ENCODE data around the gene KDM4C.

Gene KDM4C

GRCh38 chr9:7033076-7034045 lies 275.6 kb downstream of the KDM4C start:
- DNase-seq (ENCODE audit: low read depth, low spot score), result peak; percentile 14
- H3K36me3 ChIP-seq (ENCODE audit: insufficient read depth, low read length), result no peaks in the 10 kb centered on the region
- H3K9ac ChIP-seq (ENCODE audit: insufficient read length), result no peak overlapping the region
- 0 out of 2 replicates have a peak overlapping the region, but pooled peaks have one; percentile 26 for H3K27ac ChIP-seq
- no peak for TF ChIP-seq POLR2AphosphoS5 (IDR thresholded peaks at IDR 0.05; ENCODE audit: borderline replicate concordance, low read depth, low read length)
- TF ChIP-seq FOXP2 (optimal IDR thresholded peaks at IDR 0.05; ENCODE audit: control extremely low read depth, extremely low read length, insufficient read depth), result no peak
- no peak for TF ChIP-seq EZH2 (IDR thresholded peaks at IDR 0.05)
- no peak overlapping the region for H3K4me3 ChIP-seq
- no peaks in the 10 kb centered on the region for H3K9me3 ChIP-seq (ENCODE audit: low read depth, low read length)

- no peaks in the 10 kb centered on the region for H3K9me3 ChIP-seq (ENCODE audit: low read depth, low read length)
- no peak for TF ChIP-seq POLR2AphosphoS5 (IDR thresholded peaks at IDR 0.05; ENCODE audit: borderline replicate concordance, low read depth, low read length)
- TF ChIP-seq EZH2 (IDR thresholded peaks at IDR 0.05), result no peak
- no peak for TF ChIP-seq FOXP2 (optimal IDR thresholded peaks at IDR 0.05; ENCODE audit: control extremely low read depth, extremely low read length, insufficient read depth)
- no peak overlapping the region for H3K27ac ChIP-seq
- DNase-seq (ENCODE audit: low read depth, low spot score), result no peak
- no peaks in the 10 kb centered on the region for H3K36me3 ChIP-seq (ENCODE audit: insufficient read depth, low read length)
- no peak overlapping the region for H3K9ac ChIP-seq (ENCODE audit: insufficient read length)
- H3K4me3 ChIP-seq, result no peak overlapping the region
Observed at GRCh38 chr9:7037176-7037575, 279.4 kb downstream of the KDM4C start.

- TF ChIP-seq POLR2AphosphoS5 (IDR thresholded peaks at IDR 0.05; ENCODE audit: borderline replicate concordance, low read depth, low read length) (no peak; the same call in 1 of the 2 replicates), FOXP2 (optimal IDR thresholded peaks at IDR 0.05; ENCODE audit: control extremely low read depth, extremely low read length, insufficient read depth) (no peak), EZH2 (IDR thresholded peaks at IDR 0.05) (no peak)
- no peak overlapping the region for H3K9ac ChIP-seq (ENCODE audit: insufficient read length)
- no peaks in the 10 kb centered on the region for H3K36me3 ChIP-seq (ENCODE audit: insufficient read depth, low read length)
- peak; percentile 73 for DNase-seq (ENCODE audit: low read depth, low spot score)
- H3K4me3 ChIP-seq, result no peak overlapping the region; the same call in 1 of the 2 replicates
- H3K27ac ChIP-seq, result peak overlapping the region; percentile 17; the same call in 1 of the 2 replicates
- H3K9me3 ChIP-seq (ENCODE audit: low read depth, low read length), result no peaks in the 10 kb centered on the region
Observed at GRCh38 chr9:7042124-7042523, 284.4 kb downstream of the KDM4C start.

- Histone ChIP-seq H3K36me3 (ENCODE audit: insufficient read depth, low read length) (no peaks in the 10 kb centered on the region), H3K4me3 (no peak overlapping the region), H3K27ac (no peak overlapping the region), H3K9me3 (ENCODE audit: low read depth, low read length) (no peaks in the 10 kb centered on the region), H3K9ac (ENCODE audit: insufficient read length) (no peak overlapping the region)
- TF ChIP-seq EZH2 (IDR thresholded peaks at IDR 0.05) (no peak), POLR2AphosphoS5 (IDR thresholded peaks at IDR 0.05; ENCODE audit: borderline replicate concordance, low read depth, low read length) (no peak), FOXP2 (optimal IDR thresholded peaks at IDR 0.05; ENCODE audit: control extremely low read depth, extremely low read length, insufficient read depth) (no peak)
- DNase-seq (ENCODE audit: low read depth, low spot score), result no peak
Observed at GRCh38 chr9:7045361-7045760, 287.6 kb downstream of the KDM4C start.

- no peak for DNase-seq (ENCODE audit: low read depth, low spot score)
- TF ChIP-seq POLR2AphosphoS5 (IDR thresholded peaks at IDR 0.05; ENCODE audit: borderline replicate concordance, low read depth, low read length) (no peak), EZH2 (IDR thresholded peaks at IDR 0.05) (no peak), FOXP2 (optimal IDR thresholded peaks at IDR 0.05; ENCODE audit: control extremely low read depth, extremely low read length, insufficient read depth) (no peak)
- Histone ChIP-seq H3K27ac (no peak overlapping the region), H3K9me3 (ENCODE audit: low read depth, low read length) (no peaks in the 10 kb centered on the region), H3K36me3 (ENCODE audit: insufficient read depth, low read length) (no peaks in the 10 kb centered on the region), H3K4me3 (no peak overlapping the region), H3K9ac (ENCODE audit: insufficient read length) (no peak overlapping the region)
Observed at GRCh38 chr9:7051711-7052110, 293.9 kb downstream of the KDM4C start.

GRCh38 chr9:7053903-7054302 lies 296.1 kb downstream of the KDM4C start:
- H3K4me3 ChIP-seq, result no peak overlapping the region
- DNase-seq (ENCODE audit: low read depth, low spot score), result no peak
- no peak overlapping the region for H3K9ac ChIP-seq (ENCODE audit: insufficient read length)
- no peaks in the 10 kb centered on the region for H3K9me3 ChIP-seq (ENCODE audit: low read depth, low read length)
- TF ChIP-seq POLR2AphosphoS5 (IDR thresholded peaks at IDR 0.05; ENCODE audit: borderline replicate concordance, low read depth, low read length) (no peak), FOXP2 (optimal IDR thresholded peaks at IDR 0.05; ENCODE audit: control extremely low read depth, extremely low read length, insufficient read depth) (no peak), EZH2 (IDR thresholded peaks at IDR 0.05) (no peak)
- no peaks in the 10 kb centered on the region for H3K36me3 ChIP-seq (ENCODE audit: insufficient read depth, low read length)
- no peak overlapping the region for H3K27ac ChIP-seq

GRCh38 chr9:7055171-7055903 lies 297.6 kb downstream of the KDM4C start:
- no peaks in the 10 kb centered on the region for H3K36me3 ChIP-seq (ENCODE audit: insufficient read depth, low read length)
- DNase-seq (ENCODE audit: low read depth, low spot score), result no peak
- TF ChIP-seq EZH2 (IDR thresholded peaks at IDR 0.05) (no peak), FOXP2 (optimal IDR thresholded peaks at IDR 0.05; ENCODE audit: control extremely low read depth, extremely low read length, insufficient read depth) (no peak), POLR2AphosphoS5 (IDR thresholded peaks at IDR 0.05; ENCODE audit: borderline replicate concordance, low read depth, low read length) (no peak)
- H3K9ac ChIP-seq (ENCODE audit: insufficient read length), result no peak overlapping the region
- H3K9me3 ChIP-seq (ENCODE audit: low read depth, low read length), result no peaks in the 10 kb centered on the region
- no peak overlapping the region for H3K27ac ChIP-seq
- H3K4me3 ChIP-seq, result no peak overlapping the region

GRCh38 chr9:7056254-7056653 lies 298.5 kb downstream of the KDM4C start:
- no peak overlapping the region for H3K4me3 ChIP-seq
- no peak for TF ChIP-seq POLR2AphosphoS5 (IDR thresholded peaks at IDR 0.05; ENCODE audit: borderline replicate concordance, low read depth, low read length)
- TF ChIP-seq FOXP2 (optimal IDR thresholded peaks at IDR 0.05; ENCODE audit: control extremely low read depth, extremely low read length, insufficient read depth), result no peak
- TF ChIP-seq EZH2 (IDR thresholded peaks at IDR 0.05), result no peak
- H3K36me3 ChIP-seq (ENCODE audit: insufficient read depth, low read length), result no peaks in the 10 kb centered on the region
- H3K27ac ChIP-seq, result no peak overlapping the region
- H3K9me3 ChIP-seq (ENCODE audit: low read depth, low read length), result no peaks in the 10 kb centered on the region
- no peak for DNase-seq (ENCODE audit: low read depth, low spot score)
- no peak overlapping the region for H3K9ac ChIP-seq (ENCODE audit: insufficient read length)

All from SK-N-MC (cell line).